Endothelial cell of umbilical vein (primary cell): Measurements from ENCODE around the gene KCNMB2. TPM values are rescaled to one million over a fixed set of nuclear protein-coding genes. Genes with fewer than 3 reads are reported as not detected.

ENCODE experiments used
- BruUV-seq: library from RNA; stranded (reverse); fragments of 400-500 nt; replicated peaks from 2 replicates; lab custom pipeline; 2021; lab: Mats Ljungman, UMichigan
- CTCF ChIA-PET: fragments of 300-600, 350-600 bp; sonication (Branson Sonifier 250); formaldehyde crosslinking; loops from one replicate; lab custom pipeline; 2021; ENCODE audit warnings: antibody characterized with exemption, inconsistent platforms; lab: Charles Lee
- POLR2A ChIA-PET: fragments of 300-600, 350-600 bp; sonication (Branson Sonifier 250); formaldehyde crosslinking; loops from one replicate; lab custom pipeline; 2021; ENCODE audit warnings: antibody characterized with exemption, inconsistent platforms; lab: Charles Lee
- DNase-seq: peaks from one replicate; pipeline ENCODE4 v3.0.0-alpha.2; 2011; ENCODE audit warnings: low read depth, low spot score
- FAIRE-seq: peaks from 2 replicates; lab custom pipeline; 2011; peaks lifted over from hg19 to GRCh38; lab: Jason Lieb, UNC
- H2AFZ ChIP-seq: 2 replicates; pipeline ENCODE4 v1.6.0; 2012; ENCODE audit warnings: low read depth, low read length, control low read depth, inconsistent platforms
- H3K27ac ChIP-seq: 2 replicates; pipeline ENCODE4 v1.5.1; 2011; ENCODE audit warnings: low read depth, mild to moderate bottlenecking, control low read depth, low read length, moderate library complexity; ENCODE audit not compliant: insufficient read depth
- H3K27me3 ChIP-seq, 2 experiments: 2 replicates each; pipeline versions ENCODE4 v1.6.0 to v1.6.1; 2011; ENCODE audit warnings: low read length in 2 of 2, mixed read lengths in 1 of 2; ENCODE audit not compliant: control insufficient read depth in 2 of 2, insufficient read depth in 2 of 2
- H3K36me3 ChIP-seq, 2 experiments: 2 replicates in 1 of 2; 3 replicates in 1 of 2; pipeline ENCODE4 v1.5.1; 2011; ENCODE audit warnings: low read length in 2 of 2, mild to moderate bottlenecking in 1 of 2, moderate library complexity in 1 of 2; ENCODE audit not compliant: control insufficient read depth in 2 of 2, insufficient read depth in 2 of 2; ENCODE audit errors: extremely low read depth in 1 of 2
- H3K4me1 ChIP-seq: 3 replicates; pipeline ENCODE4 v1.5.1; 2011; ENCODE audit warnings: mild to moderate bottlenecking, low read length; ENCODE audit not compliant: control insufficient read depth, insufficient read depth; ENCODE audit errors: extremely low read depth
- H3K4me2 ChIP-seq: 2 replicates; pipeline ENCODE4 v1.6.1; 2011; ENCODE audit warnings: low read length, control low read depth, mixed read lengths; ENCODE audit not compliant: insufficient read depth
- H3K4me3 ChIP-seq, 3 experiments: fragments of 200-600 bp in 1 of 3; sonication (generic), shearing (Covaris generic) in 1 of 3; replicated peaks in 1 of 3; 2 replicates each; pipeline ENCODE4 v1.5.1; 2011 to 2016; ENCODE audit warnings: control low read depth in 3 of 3, low read length in 3 of 3, mild to moderate bottlenecking in 2 of 3, inconsistent platforms in 1 of 3, low read depth in 1 of 3, moderate library complexity in 1 of 3; ENCODE audit not compliant: insufficient read depth in 1 of 3
- H3K79me2 ChIP-seq: 2 replicates; pipeline ENCODE4 v1.6.0; 2012; ENCODE audit warnings: low read length, inconsistent platforms; ENCODE audit not compliant: control insufficient read depth, insufficient read depth
- H3K9ac ChIP-seq: replicated peaks from 2 replicates; pipeline ENCODE3; 2011; ENCODE audit warnings: low read length, control low read depth; ENCODE audit not compliant: insufficient read depth; ENCODE audit errors: extremely low read depth
- H3K9me1 ChIP-seq: replicated peaks from 3 replicates; pipeline ENCODE4 v1.6.0; 2011; ENCODE audit warnings: mild to moderate bottlenecking, low read length; ENCODE audit not compliant: control insufficient read depth, insufficient read depth; ENCODE audit errors: extremely low read depth
- H3K9me3 ChIP-seq: replicated peaks from 2 replicates; pipeline ENCODE4 v1.5.1; 2012; ENCODE audit warnings: low read length, inconsistent platforms; ENCODE audit not compliant: control insufficient read depth, insufficient read depth
- H4K20me1 ChIP-seq: replicated peaks from 2 replicates; pipeline ENCODE3; 2011; ENCODE audit warnings: mild to moderate bottlenecking, low read length; ENCODE audit not compliant: control insufficient read depth, insufficient read depth; ENCODE audit errors: extremely low read depth
- EZH2 ChIP-seq: IDR thresholded peaks from 2 replicates; pipeline ENCODE4 v1.6.1; 2012; ENCODE audit warnings: borderline replicate concordance, low read depth, mild to moderate bottlenecking, moderate library complexity, low read length, inconsistent platforms; ENCODE audit not compliant: severe bottlenecking
- FOS ChIP-seq: IDR thresholded peaks from 2 replicates; pipeline ENCODE4 v1.6.1; 2011; ENCODE audit warnings: mild to moderate bottlenecking, low read length, moderate library complexity, borderline replicate concordance; ENCODE audit not compliant: insufficient read depth
- GATA2 ChIP-seq: IDR thresholded peaks from 2 replicates; pipeline ENCODE4 v1.7.0; 2011; ENCODE audit warnings: low read depth, mild to moderate bottlenecking, moderate library complexity, mixed read lengths, low read length; ENCODE audit not compliant: insufficient read length, insufficient read depth
- JUN ChIP-seq: IDR thresholded peaks from 2 replicates; pipeline ENCODE4 v1.6.1; 2011; ENCODE audit warnings: borderline replicate concordance, low read depth; ENCODE audit not compliant: insufficient read length, insufficient read depth
- MAX ChIP-seq: IDR thresholded peaks from 2 replicates; pipeline ENCODE4 v1.6.1; 2011; ENCODE audit not compliant: insufficient read depth, insufficient read length
- MYC ChIP-seq: IDR thresholded peaks from one replicate; pipeline ENCODE4 v1.6.1; 2011; ENCODE audit warnings: mild to moderate bottlenecking, low read depth, low read length
- POLR2A ChIP-seq: IDR thresholded peaks from 2 replicates; pipeline ENCODE4 v1.6.1; 2012; ENCODE audit warnings: low read depth, mild to moderate bottlenecking, control low read depth, low read length
- POLR2AphosphoS5 ChIP-seq: IDR thresholded peaks from 2 replicates; pipeline ENCODE4 v1.6.1; 2012; ENCODE audit warnings: low read depth, mild to moderate bottlenecking, control low read depth, low read length, moderate library complexity; ENCODE audit not compliant: insufficient read depth
- dilution Hi-C: fragments of 300-500 bp; cut with MboI; formaldehyde crosslinking; loops from one replicate; pipeline ENCODE4 v1.15.0; 2019; ENCODE audit warnings: low sequenced_read_pairs; ENCODE audit not compliant: extremely low pct_ligation_motif_present
- intact Hi-C: fragments of 100-400 bp; cut with micrococcal nuclease; formaldehyde crosslinking; loops from one replicate; pipeline ENCODE4 v1.10.0; 2022
- polyA plus RNA-seq, 4 experiments: library from polyadenylated mRNA; depleted of rRNA in 3 of 4; stranded (reverse) in 3 of 4; unstranded in 1 of 4; fragments of >200 nt; gene quantifications; 2 replicates each; pipeline versions ENCODE4 v1.2.1 to v1.2.3, GENCODE V29; 2011 to 2012; ENCODE audit warnings: missing spikeins in 1 of 4
- total RNA-seq: library from RNA; stranded (reverse); gene quantifications from 2 replicates; pipeline ENCODE4 v1.2.3, GENCODE V29; 2021
- TF ChIP-seq, protein P1 (sequence below), 2 donors: IDR thresholded peaks; 1 replicate in 1 of 2; 2 replicates in 1 of 2; pipeline ENCODE4 v1.5.1; 2011; ENCODE audit warnings: low read length in 2 of 2, mild to moderate bottlenecking in 2 of 2, moderate library complexity in 2 of 2, control low read depth in 1 of 2, inconsistent platforms in 1 of 2, low read depth in 1 of 2; ENCODE audit not compliant: insufficient read depth in 1 of 2; ENCODE audit errors: extremely low read depth in 1 of 2

Gene KCNMB2
- total and polyA plus RNA-seq, 2 donors (not counting 3 experiments of a cell fraction or from before 2014, with no cell fraction given) = not detected

GRCh38 chr3:178496911-178497310 is 39.3 kb upstream of the KCNMB2 start:
- ChIA-PET CTCF (no interaction called here), POLR2A (no interaction called here)
- DNase-seq (no peak), FAIRE-seq (no peak)
- no peaks in the 10 kb centered on the region for H3K27me3 ChIP-seq
- no peak overlapping the region for H3K4me2 ChIP-seq
- TF ChIP-seq JUN (no peak), EZH2 (no peak), MYC (no peak), POLR2A (no peak), GATA2 (no peak), POLR2AphosphoS5 (no peak), MAX (no peak), FOS (no peak)
- TF ChIP-seq, protein P1, sequence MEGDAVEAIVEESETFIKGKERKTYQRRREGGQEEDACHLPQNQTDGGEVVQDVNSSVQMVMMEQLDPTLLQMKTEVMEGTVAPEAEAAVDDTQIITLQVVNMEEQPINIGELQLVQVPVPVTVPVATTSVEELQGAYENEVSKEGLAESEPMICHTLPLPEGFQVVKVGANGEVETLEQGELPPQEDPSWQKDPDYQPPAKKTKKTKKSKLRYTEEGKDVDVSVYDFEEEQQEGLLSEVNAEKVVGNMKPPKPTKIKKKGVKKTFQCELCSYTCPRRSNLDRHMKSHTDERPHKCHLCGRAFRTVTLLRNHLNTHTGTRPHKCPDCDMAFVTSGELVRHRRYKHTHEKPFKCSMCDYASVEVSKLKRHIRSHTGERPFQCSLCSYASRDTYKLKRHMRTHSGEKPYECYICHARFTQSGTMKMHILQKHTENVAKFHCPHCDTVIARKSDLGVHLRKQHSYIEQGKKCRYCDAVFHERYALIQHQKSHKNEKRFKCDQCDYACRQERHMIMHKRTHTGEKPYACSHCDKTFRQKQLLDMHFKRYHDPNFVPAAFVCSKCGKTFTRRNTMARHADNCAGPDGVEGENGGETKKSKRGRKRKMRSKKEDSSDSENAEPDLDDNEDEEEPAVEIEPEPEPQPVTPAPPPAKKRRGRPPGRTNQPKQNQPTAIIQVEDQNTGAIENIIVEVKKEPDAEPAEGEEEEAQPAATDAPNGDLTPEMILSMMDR (IDR thresholded peaks at IDR 0.05; ENCODE audit: extremely low read depth in 1 of 2, insufficient read depth in 1 of 2, low read depth in 1 of 2, low read length in 2 of 2) = no peak
- no peaks in the 10 kb centered on the region for H3K4me1 ChIP-seq
- no peak overlapping the region for H3K4me3 ChIP-seq
- no peaks in the 10 kb centered on the region for H4K20me1 ChIP-seq
- H3K9me1 ChIP-seq = no peaks in the 10 kb centered on the region
- dilution Hi-C loops (no loop called here), intact Hi-C loops (no loop called here)
- H3K9me3 ChIP-seq = no peaks in the 10 kb centered on the region
- H3K79me2 ChIP-seq = no peaks in the 10 kb centered on the region
- no peak overlapping the region for H3K27ac ChIP-seq
- H2AFZ ChIP-seq = no peak overlapping the region
- no TSS peak for BruUV-seq
- H3K9ac ChIP-seq = no peak overlapping the region
- H3K36me3 ChIP-seq = no peaks in the 10 kb centered on the region
